Trophoblast cell (in vitro differentiated cells and primary cell): ENCODE data around the gene SKAP1.

Source experiments
- DNase-seq, 2 donors: peaks; one replicate each; pipeline ENCODE4 v3.0.0-alpha.2; 2016
- H2AFZ ChIP-seq: 2 replicates; pipeline ENCODE4 v1.6.1; 2013; ENCODE audit warnings: low read length, moderate library complexity, mild to moderate bottlenecking; ENCODE audit not compliant: insufficient read depth, poor library complexity
- H2AK5ac ChIP-seq: 2 replicates; pipeline ENCODE4 v1.6.1; 2013; ENCODE audit warnings: mild to moderate bottlenecking, low read length
- H2BK120ac ChIP-seq: 2 replicates; pipeline ENCODE4 v1.6.1; 2013; ENCODE audit warnings: low read length, mild to moderate bottlenecking, moderate library complexity; ENCODE audit not compliant: insufficient read depth, poor library complexity
- H2BK12ac ChIP-seq: 2 replicates; pipeline ENCODE4 v1.6.1; 2013; ENCODE audit warnings: mild to moderate bottlenecking, low read length, moderate library complexity
- H2BK5ac ChIP-seq: 2 replicates; pipeline ENCODE4 v1.6.1; 2013; ENCODE audit warnings: low read length, low read depth, moderate library complexity, mild to moderate bottlenecking; ENCODE audit not compliant: poor library complexity
- H3K14ac ChIP-seq: 2 replicates; pipeline ENCODE4 v1.6.1; 2013; ENCODE audit warnings: mild to moderate bottlenecking, low read length
- H3K18ac ChIP-seq: 2 replicates; pipeline ENCODE4 v1.6.1; 2013; ENCODE audit warnings: mild to moderate bottlenecking, low read length
- H3K23ac ChIP-seq: 2 replicates; pipeline ENCODE4 v1.6.1; 2013; ENCODE audit warnings: low read length
- H3K27ac ChIP-seq: 2 replicates; pipeline ENCODE4 v1.5.1; 2013; ENCODE audit warnings: low read depth, mild to moderate bottlenecking, inconsistent platforms, low read length, moderate library complexity
- H3K27me3 ChIP-seq: 2 replicates; pipeline ENCODE4 v1.6.1; 2013; ENCODE audit warnings: inconsistent platforms, mild to moderate bottlenecking, low read length, moderate library complexity; ENCODE audit not compliant: insufficient read depth
- H3K36me3 ChIP-seq, 2 experiments: 1 replicate in 1 of 2; 2 replicates in 1 of 2; pipeline ENCODE4 v1.6.1; 2013; ENCODE audit warnings: low read length in 2 of 2, mild to moderate bottlenecking in 2 of 2, moderate library complexity in 1 of 2; ENCODE audit not compliant: insufficient read depth in 2 of 2, control insufficient read depth in 1 of 2
- H3K4ac ChIP-seq: 2 replicates; pipeline ENCODE4 v1.6.1; 2013; ENCODE audit warnings: low read depth, mild to moderate bottlenecking, low read length, moderate library complexity
- H3K4me1 ChIP-seq, 2 experiments: 1 replicate in 1 of 2; 2 replicates in 1 of 2; pipeline ENCODE4 v1.6.1; 2013; ENCODE audit warnings: low read length in 2 of 2, mild to moderate bottlenecking in 2 of 2, moderate library complexity in 1 of 2; ENCODE audit not compliant: insufficient read depth in 2 of 2, control insufficient read depth in 1 of 2
- H3K4me2 ChIP-seq: 2 replicates; pipeline ENCODE4 v1.6.1; 2013; ENCODE audit warnings: inconsistent platforms, mild to moderate bottlenecking, low read length, moderate library complexity
- H3K4me3 ChIP-seq: 2 replicates; pipeline ENCODE4 v1.5.1; 2013; ENCODE audit warnings: mild to moderate bottlenecking, low read depth, low read length, inconsistent platforms
- H3K79me1 ChIP-seq: one replicate; pipeline ENCODE4 v1.6.1; 2013; ENCODE audit warnings: low read length
- H3K79me2 ChIP-seq: 2 replicates; pipeline ENCODE4 v1.6.1; 2013; ENCODE audit warnings: low read length, mild to moderate bottlenecking; ENCODE audit not compliant: control insufficient read depth, insufficient read depth, poor library complexity
- H3K9ac ChIP-seq: 2 replicates; pipeline ENCODE4 v1.6.1; 2013; ENCODE audit warnings: mild to moderate bottlenecking, low read length
- H3K9me3 ChIP-seq: 2 replicates; pipeline ENCODE4 v1.6.1; 2013; ENCODE audit warnings: low read depth, mild to moderate bottlenecking, control low read depth, inconsistent platforms, low read length; ENCODE audit not compliant: insufficient read depth
- H4K12ac ChIP-seq: 2 replicates; pipeline ENCODE4 v1.6.1; 2013; ENCODE audit warnings: low read depth, mild to moderate bottlenecking, low read length, moderate library complexity
- H4K8ac ChIP-seq: 2 replicates; pipeline ENCODE4 v1.6.1; 2013; ENCODE audit warnings: low read depth, mild to moderate bottlenecking, low read length, moderate library complexity
- H4K91ac ChIP-seq: one replicate; pipeline ENCODE4 v1.6.1; 2013; ENCODE audit warnings: low read depth, mild to moderate bottlenecking, low read length, moderate library complexity
- WGBS: extraction: QIAGEN DNeasy Blood & Tissue Kit; methylation state at CpG from one replicate; pipeline ENCODE4 v1.1.7; 2013; ENCODE audit warnings: missing lambda C conversion rate; ENCODE audit not compliant: insufficient read length, insufficient coverage; ENCODE audit errors: extremely low coverage; 5-methylcytosine and 5-hydroxymethylcytosine counted together

SKAP1 gene

DNA sequence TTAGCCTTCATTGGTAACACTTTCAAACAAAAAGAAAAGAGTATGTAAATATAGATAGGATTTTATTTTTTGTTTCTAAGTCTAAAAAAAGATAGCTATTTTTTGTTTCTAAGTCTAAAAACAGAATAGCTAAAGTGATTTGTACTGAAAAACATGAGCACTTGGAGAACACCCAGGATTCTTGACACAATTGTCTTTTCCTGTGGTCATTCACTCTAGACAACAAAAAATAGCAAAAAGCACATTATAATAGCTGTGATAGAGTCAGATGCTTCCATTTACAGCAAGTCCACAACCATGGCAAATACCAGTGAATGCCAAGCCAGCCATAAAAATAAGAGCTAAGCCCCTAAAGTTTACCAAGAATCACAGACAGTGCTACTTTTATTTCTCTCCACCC lies 36.7 kb downstream of the SKAP1 start:
- no peak overlapping the region for H2AK5ac ChIP-seq
- no peak overlapping the region for H4K12ac ChIP-seq
- no peak overlapping the region for H3K4ac ChIP-seq
- H3K79me1 ChIP-seq = no peaks in the 10 kb centered on the region
- no peak overlapping the region for H3K4me2 ChIP-seq
- H3K9me3 ChIP-seq = no peaks in the 10 kb centered on the region
- no peaks in the 10 kb centered on the region for H3K79me2 ChIP-seq
- H3K14ac ChIP-seq = no peak overlapping the region
- H2BK12ac ChIP-seq = no peak overlapping the region
- no peak overlapping the region for H2BK5ac ChIP-seq
- no peak overlapping the region for H3K23ac ChIP-seq
- no peak for DNase-seq
- no peak overlapping the region for H3K9ac ChIP-seq
- no peak overlapping the region for H2BK120ac ChIP-seq
- no peaks in the 10 kb centered on the region for H3K27me3 ChIP-seq
- H3K27ac ChIP-seq = no peak overlapping the region
- no peaks in the 10 kb centered on the region for H3K4me1 ChIP-seq
- H4K91ac ChIP-seq = no peak overlapping the region
- no peak overlapping the region for H4K8ac ChIP-seq
- no peak overlapping the region for H3K18ac ChIP-seq
- no peak overlapping the region for H2AFZ ChIP-seq
- H3K4me3 ChIP-seq = no peak overlapping the region
- H3K36me3 ChIP-seq = no peaks in the 10 kb centered on the region

DNA sequence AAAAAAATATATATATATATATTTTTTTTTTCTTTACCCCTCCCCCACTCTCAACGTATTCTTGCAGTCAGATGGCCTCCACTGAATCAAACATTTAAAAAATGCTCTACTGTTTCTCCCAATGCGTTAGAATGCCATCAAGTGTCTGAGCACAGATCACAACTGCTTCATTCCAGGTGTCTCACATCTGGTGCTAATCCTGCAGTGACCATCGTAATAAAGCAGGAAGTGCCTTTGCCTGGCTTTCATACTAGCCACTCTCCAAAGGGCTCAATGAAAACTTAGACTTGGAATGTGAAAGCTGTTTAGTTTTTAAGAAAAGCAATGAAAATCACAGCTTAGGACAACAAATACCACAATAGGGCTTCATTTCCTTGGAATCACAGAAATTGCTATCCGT lies 37.2 kb downstream of the SKAP1 start:
- no peak overlapping the region for H3K4me3 ChIP-seq
- H3K4ac ChIP-seq = no peak overlapping the region
- no peaks in the 10 kb centered on the region for H3K9me3 ChIP-seq
- H3K4me2 ChIP-seq = no peak overlapping the region
- no peak overlapping the region for H4K12ac ChIP-seq
- H2BK120ac ChIP-seq = no peak overlapping the region
- no peaks in the 10 kb centered on the region for H3K4me1 ChIP-seq
- no CpG with 5 or more reads among the region's 4 CpGs for WGBS
- no peak overlapping the region for H3K27ac ChIP-seq
- no peak overlapping the region for H3K23ac ChIP-seq
- H2BK5ac ChIP-seq = no peak overlapping the region
- no peak overlapping the region for H3K9ac ChIP-seq
- no peak overlapping the region for H2BK12ac ChIP-seq
- H3K27me3 ChIP-seq = no peaks in the 10 kb centered on the region
- no peak overlapping the region for H4K91ac ChIP-seq
- no peaks in the 10 kb centered on the region for H3K79me1 ChIP-seq
- no peak overlapping the region for H2AFZ ChIP-seq
- H3K36me3 ChIP-seq = no peaks in the 10 kb centered on the region
- no peak overlapping the region for H3K14ac ChIP-seq
- DNase-seq = no peak
- H4K8ac ChIP-seq = no peak overlapping the region
- no peak overlapping the region for H3K18ac ChIP-seq
- H3K79me2 ChIP-seq = no peaks in the 10 kb centered on the region
- H2AK5ac ChIP-seq = no peak overlapping the region

DNA sequence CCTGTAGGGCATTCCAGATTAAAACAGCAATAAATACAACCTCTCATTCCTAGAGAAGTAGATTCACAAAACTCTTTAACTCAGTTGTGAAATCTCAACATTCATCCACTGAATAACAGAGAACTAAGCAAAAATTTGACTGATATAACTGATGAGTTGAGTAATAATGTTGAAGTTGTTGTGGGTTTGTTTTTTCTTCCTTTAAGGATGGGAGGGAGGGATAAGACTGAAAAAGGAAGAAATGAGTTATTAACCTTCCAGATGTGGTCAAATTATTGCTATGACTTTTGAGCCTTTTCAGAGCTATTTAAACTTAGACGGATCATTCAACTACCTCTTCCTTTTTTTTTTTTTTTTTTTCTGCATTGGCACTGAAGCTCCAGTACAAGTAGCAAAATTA lies 38.6 kb downstream of the SKAP1 start:
- Histone ChIP-seq H2BK5ac (no peak overlapping the region), H3K4ac (no peak overlapping the region), H3K79me2 (no peaks in the 10 kb centered on the region), H3K4me2 (no peak overlapping the region), H4K8ac (no peak overlapping the region), H2AFZ (no peak overlapping the region), H3K9me3 (no peaks in the 10 kb centered on the region), H3K27ac (no peak overlapping the region), H3K18ac (no peak overlapping the region), H3K4me3 (no peak overlapping the region), H3K36me3 (no peaks in the 10 kb centered on the region), H3K9ac (no peak overlapping the region), H2BK120ac (no peak overlapping the region), H3K27me3 (no peaks in the 10 kb centered on the region), H2BK12ac (no peak overlapping the region), H3K79me1 (no peaks in the 10 kb centered on the region), H3K23ac (no peak overlapping the region), H2AK5ac (no peak overlapping the region), H3K4me1 (no peaks in the 10 kb centered on the region), H4K91ac (no peak overlapping the region), H4K12ac (no peak overlapping the region), H3K14ac (no peak overlapping the region)
- DNase-seq = peak in 1 of 2 donors; percentile 6
- WGBS = no CpG with 5 or more reads among the region's 1 CpG

DNA sequence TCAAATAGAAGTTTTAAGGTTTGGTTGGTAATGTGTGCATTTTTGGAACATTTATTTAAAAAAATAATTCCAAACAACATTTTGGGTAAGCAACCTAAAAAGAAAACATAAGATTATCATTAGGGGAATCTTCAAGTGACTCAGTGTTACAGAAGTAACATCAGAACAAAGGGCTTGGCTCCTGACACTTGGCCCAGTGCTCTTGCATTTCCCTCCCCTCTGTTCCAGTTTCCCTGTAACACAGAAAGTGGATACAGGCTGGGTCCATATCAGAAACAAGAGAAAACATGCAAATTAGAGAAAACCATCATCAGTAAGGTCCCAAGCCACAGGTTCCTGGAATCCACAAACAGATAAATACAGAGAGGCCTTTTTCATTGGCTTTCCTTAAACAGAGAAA lies 40.1 kb downstream of the SKAP1 start:
- H4K12ac ChIP-seq = no peak overlapping the region
- no peak overlapping the region for H3K4me3 ChIP-seq
- H3K27me3 ChIP-seq = no peaks in the 10 kb centered on the region
- no peaks in the 10 kb centered on the region for H3K9me3 ChIP-seq
- H3K79me2 ChIP-seq = no peaks in the 10 kb centered on the region
- H3K27ac ChIP-seq = no peak overlapping the region
- DNase-seq = peak; percentile 43 to 59
- no peak overlapping the region for H2AK5ac ChIP-seq
- H3K14ac ChIP-seq = no peak overlapping the region
- no peak overlapping the region for H2AFZ ChIP-seq
- H4K8ac ChIP-seq = no peak overlapping the region
- no peak overlapping the region for H2BK12ac ChIP-seq
- H3K79me1 ChIP-seq = no peaks in the 10 kb centered on the region
- no peak overlapping the region for H4K91ac ChIP-seq
- H3K4me2 ChIP-seq = no peak overlapping the region
- H2BK5ac ChIP-seq = no peak overlapping the region
- H3K9ac ChIP-seq = no peak overlapping the region
- H2BK120ac ChIP-seq = no peak overlapping the region
- H3K36me3 ChIP-seq = no peaks in the 10 kb centered on the region
- no peak overlapping the region for H3K23ac ChIP-seq
- no peak overlapping the region for H3K4ac ChIP-seq
- H3K18ac ChIP-seq = no peak overlapping the region
- H3K4me1 ChIP-seq = no peaks in the 10 kb centered on the region
